Chondrocyte (in vitro differentiated cells): ENCODE data around the gene DFFA. TPM values are rescaled to one million over a fixed set of nuclear protein-coding genes. Genes with fewer than 3 reads are reported as not detected.
"Not testable (repeated sequence)": the region's sequence is repeated elsewhere in the genome, so short reads cannot be mapped to it uniquely, and the experiment has no call there.

Experiments used
- DNase-seq: peaks from one replicate; pipeline ENCODE4 v3.0.0; 2021; ENCODE audit warnings: mixed read lengths, low spot score
- H3K27ac Mint-ChIP-seq: one replicate; pipeline ENCODE4 v1.8.0; 2021; ENCODE audit warnings: mild to moderate bottlenecking, moderate library complexity, mixed read lengths; ENCODE audit not compliant: unreplicated experiment
- H3K27me3 Mint-ChIP-seq: 2 replicates; pipeline ENCODE4 v1.8.0; 2021; ENCODE audit warnings: low read depth, mixed read lengths
- H3K36me3 Mint-ChIP-seq: 2 replicates; pipeline ENCODE4 v1.8.0; 2021; ENCODE audit warnings: low read depth, mixed read lengths
- H3K4me1 Mint-ChIP-seq: 2 replicates; pipeline ENCODE4 v1.8.0; 2021; ENCODE audit warnings: low read depth, mild to moderate bottlenecking, mixed read lengths
- H3K4me3 Mint-ChIP-seq: one replicate; pipeline ENCODE4 v1.8.0; 2021; ENCODE audit warnings: mild to moderate bottlenecking, moderate library complexity, mixed read lengths; ENCODE audit not compliant: unreplicated experiment
- H3K9me3 Mint-ChIP-seq: 2 replicates; pipeline ENCODE4 v1.8.0; 2021; ENCODE audit warnings: low read depth, mixed read lengths
- total RNA-seq: library from RNA; stranded (reverse); gene quantifications from 3 replicates; pipeline ENCODE4 v1.2.1, GENCODE V29; 2021
- TF ChIP-seq, protein P1 (sequence below): fragments of 200-600 bp; sonication (generic); IDR thresholded peaks from 2 replicates; pipeline ENCODE4 v1.5.0; 2021; ENCODE audit warnings: antibody characterized with exemption, mild to moderate bottlenecking, moderate library complexity

Gene DFFA
- total RNA-seq, 1 donor from 2014 or later, result 33.7 TPM

GRCh38 chr1:10432910-10433700 is 39.2 kb downstream of the DFFA start:
- TF ChIP-seq, protein P1, sequence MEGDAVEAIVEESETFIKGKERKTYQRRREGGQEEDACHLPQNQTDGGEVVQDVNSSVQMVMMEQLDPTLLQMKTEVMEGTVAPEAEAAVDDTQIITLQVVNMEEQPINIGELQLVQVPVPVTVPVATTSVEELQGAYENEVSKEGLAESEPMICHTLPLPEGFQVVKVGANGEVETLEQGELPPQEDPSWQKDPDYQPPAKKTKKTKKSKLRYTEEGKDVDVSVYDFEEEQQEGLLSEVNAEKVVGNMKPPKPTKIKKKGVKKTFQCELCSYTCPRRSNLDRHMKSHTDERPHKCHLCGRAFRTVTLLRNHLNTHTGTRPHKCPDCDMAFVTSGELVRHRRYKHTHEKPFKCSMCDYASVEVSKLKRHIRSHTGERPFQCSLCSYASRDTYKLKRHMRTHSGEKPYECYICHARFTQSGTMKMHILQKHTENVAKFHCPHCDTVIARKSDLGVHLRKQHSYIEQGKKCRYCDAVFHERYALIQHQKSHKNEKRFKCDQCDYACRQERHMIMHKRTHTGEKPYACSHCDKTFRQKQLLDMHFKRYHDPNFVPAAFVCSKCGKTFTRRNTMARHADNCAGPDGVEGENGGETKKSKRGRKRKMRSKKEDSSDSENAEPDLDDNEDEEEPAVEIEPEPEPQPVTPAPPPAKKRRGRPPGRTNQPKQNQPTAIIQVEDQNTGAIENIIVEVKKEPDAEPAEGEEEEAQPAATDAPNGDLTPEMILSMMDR, result no peak
- H3K9me3 Mint-ChIP-seq, result no peaks in the 10 kb centered on the region
- peaks cover 14% of the 10 kb centered on the region for H3K4me1 Mint-ChIP-seq
- H3K36me3 Mint-ChIP-seq, result no peaks in the 10 kb centered on the region
- no peaks in the 10 kb centered on the region for H3K27me3 Mint-ChIP-seq
- no peak overlapping the region for H3K27ac Mint-ChIP-seq
- no peak for DNase-seq
- no peak overlapping the region for H3K4me3 Mint-ChIP-seq

GRCh38 chr1:10431070-10431730 is 41.1 kb downstream of the DFFA start:
- Mint-ChIP-seq H3K4me3 (peak overlapping the region; percentile 88), H3K27me3 (no peaks in the 10 kb centered on the region), H3K4me1 (peaks cover 17% of the 10 kb centered on the region), H3K27ac (peak overlapping the region; percentile 68), H3K36me3 (no peaks in the 10 kb centered on the region), H3K9me3 (no peaks in the 10 kb centered on the region)
- no peak for DNase-seq
- TF ChIP-seq, protein P1, result no peak

GRCh38 chr1:10430216-10431069 is 41.9 kb downstream of the DFFA start, which contains the start of gene CENPS:
Gene CENPS, plus strand, starts transcription at chr1:10430433. Its CDS starts 85 bp downstream, at chr1:10430518.
- H3K4me1 Mint-ChIP-seq, result peaks cover 17% of the 10 kb centered on the region
- H3K4me3 Mint-ChIP-seq, result peak within 1 kb of the TSS; percentile 88
- no peaks in the 10 kb centered on the region for H3K36me3 Mint-ChIP-seq
- no peaks in the 10 kb centered on the region for H3K9me3 Mint-ChIP-seq
- peak within 1 kb of the TSS; percentile 80 for H3K27ac Mint-ChIP-seq
- no peaks in the 10 kb centered on the region for H3K27me3 Mint-ChIP-seq
- TF ChIP-seq, protein P1, result peak; percentile 96
- no peak for DNase-seq

DNA sequence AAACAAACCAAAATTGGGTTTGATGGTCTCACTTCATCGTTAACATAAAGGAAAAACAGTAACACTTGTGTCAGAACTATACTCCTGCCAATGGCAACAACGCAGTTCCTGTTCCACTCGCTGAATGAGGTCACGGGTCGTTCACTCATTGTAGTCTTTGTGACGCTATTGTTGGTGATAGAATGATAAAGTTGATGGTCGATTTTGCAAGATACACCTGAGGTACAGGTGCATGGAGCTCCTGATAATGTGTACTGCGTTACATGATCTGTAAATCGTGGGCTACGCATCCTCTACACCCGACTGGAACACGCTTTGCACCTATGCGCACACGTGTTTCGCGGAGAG is 42.5 kb downstream of the DFFA start:
- Mint-ChIP-seq H3K27me3 (no peaks in the 10 kb centered on the region), H3K9me3 (no peaks in the 10 kb centered on the region), H3K27ac (no peak overlapping the region), H3K4me1 (peaks cover 17% of the 10 kb centered on the region), H3K4me3 (peak overlapping the region; percentile 88), H3K36me3 (no peaks in the 10 kb centered on the region)
- DNase-seq, result no peak
- TF ChIP-seq, protein P1, result no peak

DNA sequence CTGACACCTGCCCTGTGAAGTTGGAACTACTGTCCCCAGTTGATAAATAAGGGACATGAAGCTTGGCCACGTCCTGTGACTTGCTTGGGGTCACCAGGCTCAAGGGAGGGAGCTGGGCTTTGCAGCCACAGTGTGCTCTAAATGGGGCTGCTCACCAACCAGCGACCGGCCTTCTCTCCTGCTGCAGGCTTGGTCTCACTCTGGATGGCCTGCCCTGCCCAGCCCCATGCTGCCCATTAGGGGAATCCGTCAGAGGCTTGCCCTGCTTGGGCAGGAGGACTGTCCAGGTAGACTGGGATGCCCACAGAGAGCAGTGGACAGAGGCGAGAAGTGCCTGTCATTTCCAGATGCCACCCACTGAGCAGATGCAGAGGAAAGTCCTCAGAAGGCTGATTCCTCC is 43.3 kb downstream of the DFFA start:
- Mint-ChIP-seq H3K27me3 (no peaks in the 10 kb centered on the region), H3K4me1 (peaks cover 18% of the 10 kb centered on the region), H3K36me3 (no peaks in the 10 kb centered on the region), H3K9me3 (no peaks in the 10 kb centered on the region), H3K27ac (no peak overlapping the region), H3K4me3 (no peak overlapping the region)
- DNase-seq, result no peak
- TF ChIP-seq, protein P1, result no peak

DNA sequence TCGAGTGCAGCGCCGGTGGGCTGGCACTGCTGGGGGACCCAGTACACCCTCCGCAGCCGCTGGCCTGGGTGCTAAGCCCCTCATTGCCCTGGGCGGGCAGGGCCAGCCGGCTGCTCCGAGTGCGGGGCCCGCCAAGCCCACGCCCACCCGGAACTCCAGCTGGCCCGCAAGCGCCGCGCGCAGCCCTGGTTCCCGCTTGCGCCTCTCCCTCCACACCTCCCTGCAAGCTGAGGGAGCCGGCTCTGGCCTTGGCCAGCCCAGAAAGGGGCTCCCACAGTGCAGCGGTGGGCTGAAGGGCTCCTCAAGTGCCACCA is 45.8 kb downstream of the DFFA start:
- H3K36me3 Mint-ChIP-seq, H3K9me3 Mint-ChIP-seq, H3K4me3 Mint-ChIP-seq, H3K27me3 Mint-ChIP-seq, DNase-seq, H3K27ac Mint-ChIP-seq: not testable (repeated sequence)
- peaks cover 21% of the 10 kb centered on the region for H3K4me1 Mint-ChIP-seq

DNA sequence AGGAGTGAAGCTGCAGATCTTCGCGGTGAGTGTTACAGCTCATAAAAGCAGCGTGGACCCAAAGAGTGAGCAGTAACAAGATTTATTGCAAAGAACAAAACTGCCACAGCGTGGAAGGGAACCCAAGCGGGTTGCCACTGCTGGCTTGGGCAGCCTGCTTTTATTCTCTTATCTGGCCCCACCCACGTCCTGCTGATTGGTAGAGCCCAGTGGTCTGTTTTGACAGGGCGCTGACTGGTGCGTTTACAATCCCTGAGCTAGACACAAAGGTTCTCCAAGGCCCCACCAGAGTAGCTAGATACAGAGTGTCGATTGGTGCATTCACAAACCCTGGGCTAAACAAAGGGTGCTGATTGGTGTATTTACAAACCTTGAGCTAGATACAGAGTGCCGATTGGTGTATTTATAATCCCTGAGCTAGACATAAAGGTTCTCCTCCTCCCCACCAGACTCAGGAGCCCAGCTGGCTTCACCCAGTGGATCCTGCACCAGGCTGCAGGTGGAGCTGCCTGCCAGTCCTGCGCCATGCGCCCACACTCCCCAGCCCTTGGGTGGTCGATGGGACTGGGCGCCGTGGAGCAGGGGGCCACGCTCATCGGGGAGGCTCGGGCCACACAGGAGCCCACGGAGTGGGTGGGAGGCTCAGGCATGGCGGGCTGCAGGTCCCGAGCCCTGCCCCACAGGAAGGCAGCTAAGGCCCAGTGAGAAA is 46.3 kb downstream of the DFFA start:
- not testable (repeated sequence) for H3K9me3 Mint-ChIP-seq, H3K36me3 Mint-ChIP-seq, H3K27me3 Mint-ChIP-seq, H3K27ac Mint-ChIP-seq, H3K4me3 Mint-ChIP-seq, DNase-seq
- H3K4me1 Mint-ChIP-seq, result peaks cover 16% of the 10 kb centered on the region
